CD14-positive monocyte (primary cell): ENCODE results near the gene TRPM2. TPM values are rescaled to one million over a fixed set of nuclear protein-coding genes. Genes with fewer than 3 reads are reported as not detected.
A peak's percentile ranks its signal among the peaks of the same experiment; 100 is the strongest.

Experiments
- DNase-seq, 3 donors: peaks; one replicate each; pipeline ENCODE4 v3.0.0-alpha.2; 2011 to 2022
- H2AFZ ChIP-seq: 2 replicates; pipeline ENCODE4 v1.6.0; 2012; ENCODE audit warnings: mild to moderate bottlenecking, low read depth, low read length, inconsistent platforms; ENCODE audit not compliant: insufficient read depth, poor library complexity, severe bottlenecking
- H3K27ac ChIP-seq, 2 donors: 1 replicate in 1 of 2; 2 replicates in 1 of 2; pipeline ENCODE4 v1.5.1; 2012 to 2013; ENCODE audit warnings: low read length in 2 of 2, control low read depth in 1 of 2, inconsistent platforms in 1 of 2, low read depth in 1 of 2, mild to moderate bottlenecking in 1 of 2
- H3K27me3 ChIP-seq, 2 donors: one replicate each; pipeline versions ENCODE4 v1.6.0 to v1.6.1; 2011 to 2013; ENCODE audit warnings: low read length in 2 of 2; ENCODE audit not compliant: control insufficient read depth in 2 of 2, insufficient read depth in 2 of 2
- H3K36me3 ChIP-seq, 2 donors: replicated peaks in 1 of 2; 1 replicate in 1 of 2; 2 replicates in 1 of 2; pipeline versions ENCODE4 v1.5.1 to v1.6.1; 2012 to 2013; ENCODE audit warnings: low read length in 2 of 2, control low read depth in 1 of 2, inconsistent platforms in 1 of 2, mild to moderate bottlenecking in 1 of 2; ENCODE audit not compliant: insufficient read depth in 2 of 2, control insufficient read depth in 1 of 2
- H3K4me1 ChIP-seq, 2 donors: 1 replicate in 1 of 2; 2 replicates in 1 of 2; pipeline versions ENCODE4 v1.5.1 to v1.6.1; 2012 to 2013; ENCODE audit warnings: low read length in 2 of 2, control low read depth in 1 of 2, inconsistent platforms in 1 of 2, mild to moderate bottlenecking in 1 of 2, moderate library complexity in 1 of 2; ENCODE audit not compliant: insufficient read depth in 2 of 2, control insufficient read depth in 1 of 2
- H3K4me2 ChIP-seq: replicated peaks from 2 replicates; pipeline ENCODE3; 2012; ENCODE audit warnings: low read length, moderate library complexity, mild to moderate bottlenecking; ENCODE audit not compliant: poor library complexity, severe bottlenecking; ENCODE audit errors: extremely low read depth
- H3K4me3 ChIP-seq, 3 experiments: fragments of 200-600 bp in 1 of 3; sonication (generic) in 1 of 3; replicated peaks in 1 of 3; 1 replicate in 2 of 3; 2 replicates in 1 of 3; pipeline ENCODE4 v1.5.1; 2011 to 2013; ENCODE audit warnings: low read length in 3 of 3, mild to moderate bottlenecking in 3 of 3, control low read depth in 2 of 3, low read depth in 2 of 3, inconsistent platforms in 1 of 3, moderate library complexity in 1 of 3
- H3K79me2 ChIP-seq: 2 replicates; pipeline ENCODE4 v1.6.0; 2012; ENCODE audit warnings: mild to moderate bottlenecking, control low read depth, inconsistent platforms, low read length, moderate library complexity; ENCODE audit not compliant: insufficient read depth
- H3K9ac ChIP-seq: 2 replicates; pipeline ENCODE4 v1.6.0; 2017; ENCODE audit warnings: low read length, mild to moderate bottlenecking; ENCODE audit not compliant: insufficient read depth, poor library complexity, severe bottlenecking
- H3K9me3 ChIP-seq, 2 donors: replicated peaks in 1 of 2; 1 replicate in 1 of 2; 2 replicates in 1 of 2; pipeline versions ENCODE4 v1.5.1 to v1.6.1; 2012 to 2013; ENCODE audit warnings: low read length in 2 of 2, control low read depth in 1 of 2; ENCODE audit not compliant: control insufficient read depth in 1 of 2, insufficient read depth in 1 of 2
- H4K20me1 ChIP-seq: 2 replicates; pipeline ENCODE4 v1.6.0; 2012; ENCODE audit warnings: mild to moderate bottlenecking, low read length, control low read depth, moderate library complexity; ENCODE audit not compliant: insufficient read depth
- H3K27ac Mint-ChIP-seq, 7 donors: one replicate each; pipeline ENCODE4 v1.8.0; 2020; ENCODE audit warnings: mild to moderate bottlenecking in 7 of 7, mixed read lengths in 7 of 7, moderate library complexity in 6 of 7, inconsistent platforms in 2 of 7
- H3K27me3 Mint-ChIP-seq, 3 donors: one replicate each; pipeline ENCODE4 v1.8.0; 2021 to 2022; ENCODE audit warnings: low read depth in 3 of 3, mild to moderate bottlenecking in 3 of 3, mixed read lengths in 3 of 3, moderate library complexity in 3 of 3, inconsistent platforms in 1 of 3
- H3K36me3 Mint-ChIP-seq, 2 donors: one replicate each; pipeline ENCODE4 v1.8.0; 2020; ENCODE audit warnings: mixed read lengths in 2 of 2, inconsistent platforms in 1 of 2, mild to moderate bottlenecking in 1 of 2
- H3K4me1 Mint-ChIP-seq: one replicate; pipeline ENCODE4 v1.8.0; 2020; ENCODE audit warnings: mild to moderate bottlenecking, mixed read lengths
- H3K4me3 Mint-ChIP-seq, 2 donors: one replicate each; pipeline ENCODE4 v1.8.0; 2020; ENCODE audit warnings: mild to moderate bottlenecking in 2 of 2, mixed read lengths in 2 of 2, moderate library complexity in 1 of 2
- H3K9me3 Mint-ChIP-seq, 7 donors: one replicate each; pipeline ENCODE4 v1.8.0; 2020 to 2022; ENCODE audit warnings: mixed read lengths in 7 of 7, mild to moderate bottlenecking in 6 of 7, moderate library complexity in 6 of 7, inconsistent platforms in 2 of 7
- WGBS: methylation state at CpG from one replicate; pipeline ENCODE4 v1.1.5; 2013; ENCODE audit warnings: missing lambda C conversion rate; ENCODE audit not compliant: insufficient coverage; 5-methylcytosine and 5-hydroxymethylcytosine counted together
- intact Hi-C, 2 donors: fragments of 100-400 bp; cut with micrococcal nuclease; formaldehyde crosslinking; loops; one replicate each; pipeline versions ENCODE4 v1.15.0 to v1.15.1; 2023
- polyA plus RNA-seq, 3 donors: library from polyadenylated mRNA; depleted of rRNA in 1 of 3; unstranded in 2 of 3; stranded (reverse) in 1 of 3; fragments of 300-500 nt in 2 of 3; fragments of >200 nt in 1 of 3; fragmentation: Illumina TruSeq in 2 of 3; gene quantifications; 1 replicate in 2 of 3; 2 replicates in 1 of 3; pipeline ENCODE4 v1.2.3, GENCODE V29; 2012 to 2021
- TF ChIP-seq, protein P1 (sequence below): fragments of 200-600 bp; IDR thresholded peaks from one replicate; pipeline ENCODE4 v1.8.0; 2022; ENCODE audit warnings: antibody characterized with exemption, mild to moderate bottlenecking

TRPM2 gene
- polyA plus RNA-seq, 3 donors, result 7.6 to 21.6 (median 12.2) TPM

DNA sequence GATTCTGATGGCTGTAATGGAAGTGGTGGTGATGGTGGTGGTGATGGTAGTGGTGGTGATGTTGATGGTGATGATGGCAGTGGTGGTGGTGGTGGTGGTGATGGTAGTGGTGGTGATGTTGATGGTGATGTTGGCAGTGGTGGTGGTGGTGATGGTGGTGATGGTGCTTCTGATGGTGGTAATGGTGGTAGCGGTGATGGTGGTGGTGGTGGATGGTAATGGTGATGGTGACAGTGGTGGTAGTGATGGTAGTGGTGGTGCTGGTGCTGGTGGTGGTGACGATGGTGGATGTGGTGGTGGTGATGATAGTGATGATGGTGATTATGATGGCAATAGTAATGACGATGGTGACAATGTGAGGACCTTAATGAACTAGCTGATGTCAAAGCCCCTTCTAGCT, 66.3 kb downstream of the TRPM2 start:
- TF ChIP-seq, protein P1, sequence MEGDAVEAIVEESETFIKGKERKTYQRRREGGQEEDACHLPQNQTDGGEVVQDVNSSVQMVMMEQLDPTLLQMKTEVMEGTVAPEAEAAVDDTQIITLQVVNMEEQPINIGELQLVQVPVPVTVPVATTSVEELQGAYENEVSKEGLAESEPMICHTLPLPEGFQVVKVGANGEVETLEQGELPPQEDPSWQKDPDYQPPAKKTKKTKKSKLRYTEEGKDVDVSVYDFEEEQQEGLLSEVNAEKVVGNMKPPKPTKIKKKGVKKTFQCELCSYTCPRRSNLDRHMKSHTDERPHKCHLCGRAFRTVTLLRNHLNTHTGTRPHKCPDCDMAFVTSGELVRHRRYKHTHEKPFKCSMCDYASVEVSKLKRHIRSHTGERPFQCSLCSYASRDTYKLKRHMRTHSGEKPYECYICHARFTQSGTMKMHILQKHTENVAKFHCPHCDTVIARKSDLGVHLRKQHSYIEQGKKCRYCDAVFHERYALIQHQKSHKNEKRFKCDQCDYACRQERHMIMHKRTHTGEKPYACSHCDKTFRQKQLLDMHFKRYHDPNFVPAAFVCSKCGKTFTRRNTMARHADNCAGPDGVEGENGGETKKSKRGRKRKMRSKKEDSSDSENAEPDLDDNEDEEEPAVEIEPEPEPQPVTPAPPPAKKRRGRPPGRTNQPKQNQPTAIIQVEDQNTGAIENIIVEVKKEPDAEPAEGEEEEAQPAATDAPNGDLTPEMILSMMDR, result no peak
- no peak for DNase-seq
- H3K27ac ChIP-seq, result no peak overlapping the region
- Mint-ChIP-seq H3K36me3 (peaks cover 68 to 94% of the 10 kb centered on the region in 2 donors), H3K9me3 (peaks cover 0 to 21% (median 2%) of the 10 kb centered on the region in 7 donors), H3K27me3 (peaks cover 0 to 3% (median 0%) of the 10 kb centered on the region in 3 donors), H3K27ac (peak overlapping the region in 1 of 7 donors; percentile 26), H3K4me3 (no peak overlapping the region), H3K4me1 (no peaks in the 10 kb centered on the region)
- no peak overlapping the region for H3K9ac ChIP-seq
- H3K79me2 ChIP-seq, result peaks cover 11% of the 10 kb centered on the region
- intact Hi-C loops, result no loop called here
- no peak overlapping the region for H2AFZ ChIP-seq
- H4K20me1 ChIP-seq, result peaks cover 36% of the 10 kb centered on the region
- H3K9me3 ChIP-seq, result peaks cover 0 to 7% of the 10 kb centered on the region in 2 donors
- H3K4me1 ChIP-seq, result no peaks in the 10 kb centered on the region
- no peaks in the 10 kb centered on the region for H3K27me3 ChIP-seq
- peaks cover 83 to 96% of the 10 kb centered on the region in 2 donors for H3K36me3 ChIP-seq
- no peak overlapping the region for H3K4me3 ChIP-seq
- no peak overlapping the region for H3K4me2 ChIP-seq
- 100% methylated on average over 2 of the region's 3 CpGs for WGBS

DNA sequence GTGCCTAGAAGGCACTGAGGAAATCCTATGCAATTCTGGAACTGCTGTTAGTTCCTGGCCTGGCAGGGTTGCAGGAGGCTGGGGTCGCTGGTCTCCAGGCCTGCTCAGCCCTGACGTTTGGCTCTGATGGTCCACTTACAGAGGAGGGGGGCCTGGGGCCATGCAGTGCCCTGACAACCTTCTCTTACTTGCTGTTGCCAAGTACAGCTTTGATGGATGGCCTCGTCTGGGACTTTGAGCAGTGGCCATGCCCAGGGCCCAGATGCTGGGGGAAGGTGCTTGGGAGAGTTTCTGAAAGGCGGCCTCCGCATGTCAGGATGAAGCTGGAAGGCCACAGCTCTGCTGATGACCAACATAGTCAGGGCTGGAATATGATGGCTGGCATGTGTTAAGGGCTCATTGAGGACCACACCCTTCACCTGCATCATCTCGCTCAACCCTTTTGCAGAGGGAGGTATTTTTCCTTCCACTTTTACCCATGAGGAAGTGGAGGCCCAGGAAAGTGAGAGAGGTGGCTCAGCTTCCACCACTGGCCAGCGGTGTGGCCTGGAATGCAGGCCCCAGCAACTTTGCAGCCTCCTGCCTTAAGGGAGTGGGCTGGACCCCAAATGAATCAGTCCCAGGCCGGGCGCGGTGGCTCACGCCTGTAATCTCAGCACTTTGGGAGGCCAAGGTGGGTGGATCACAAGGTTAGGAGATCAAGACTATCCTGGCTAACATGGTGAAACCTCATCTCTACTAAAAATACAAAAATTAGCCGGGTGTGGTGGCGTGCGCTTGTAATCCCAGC, 67.2 kb downstream of the TRPM2 start:
- Mint-ChIP-seq H3K27ac (peak overlapping the region in 2 of 7 donors; percentile 10 to 21), H3K9me3 (peaks cover 0 to 17% (median 2%) of the 10 kb centered on the region in 7 donors), H3K27me3 (peaks cover 0 to 3% (median 0%) of the 10 kb centered on the region in 3 donors), H3K36me3 (peaks cover 65 to 94% of the 10 kb centered on the region in 2 donors), H3K4me1 (no peaks in the 10 kb centered on the region), H3K4me3 (no peak overlapping the region)
- Histone ChIP-seq H4K20me1 (peaks cover 34% of the 10 kb centered on the region), H3K9ac (no peak overlapping the region), H3K27me3 (no peaks in the 10 kb centered on the region), H2AFZ (no peak overlapping the region), H3K27ac (no peak overlapping the region), H3K4me2 (no peak overlapping the region), H3K79me2 (peaks cover 11% of the 10 kb centered on the region), H3K4me1 (no peaks in the 10 kb centered on the region), H3K36me3 (peaks cover 83 to 96% of the 10 kb centered on the region in 2 donors), H3K4me3 (no peak overlapping the region), H3K9me3 (peaks cover 0 to 7% of the 10 kb centered on the region in 2 donors)
- WGBS, result 95% methylated on average over 4 of the region's 14 CpGs
- no peak for DNase-seq
- TF ChIP-seq, protein P1, result no peak
- intact Hi-C loops, result no loop called here
